Ectodermal cell (in vitro differentiated cells): ENCODE data around the gene RNF223.

Experiments
- H3K27ac ChIP-seq: 2 replicates; pipeline ENCODE4 v1.7.0; 2013; ENCODE audit warnings: mild to moderate bottlenecking, low read depth, low read length; ENCODE audit not compliant: insufficient read depth, poor library complexity, severe bottlenecking
- H3K27me3 ChIP-seq: 2 replicates; pipeline ENCODE4 v1.7.0; 2013; ENCODE audit warnings: mild to moderate bottlenecking, low read length; ENCODE audit not compliant: insufficient read depth, control insufficient read depth, poor library complexity, severe bottlenecking
- H3K36me3 ChIP-seq: one replicate; pipeline ENCODE4 v1.7.0; 2013; ENCODE audit warnings: low read length; ENCODE audit not compliant: control insufficient read depth, insufficient read depth
- H3K4me1 ChIP-seq: one replicate; pipeline ENCODE4 v1.7.0; 2013; ENCODE audit warnings: low read length; ENCODE audit not compliant: control insufficient read depth, insufficient read depth
- H3K4me3 ChIP-seq: 2 replicates; pipeline ENCODE4 v1.7.0; 2013; ENCODE audit warnings: low read depth, low read length, control low read depth; ENCODE audit not compliant: insufficient read depth
- H3K9me3 ChIP-seq: 2 replicates; pipeline ENCODE4 v1.7.0; 2013; ENCODE audit warnings: mild to moderate bottlenecking, low read length, moderate library complexity; ENCODE audit not compliant: control insufficient read depth
- WGBS, 2 experiments: methylation state at CpG; one replicate each; pipeline ENCODE4 v1.1.7; 2013; ENCODE audit warnings: missing lambda C conversion rate in 2 of 2; 5-methylcytosine and 5-hydroxymethylcytosine counted together

Gene RNF223

DNA sequence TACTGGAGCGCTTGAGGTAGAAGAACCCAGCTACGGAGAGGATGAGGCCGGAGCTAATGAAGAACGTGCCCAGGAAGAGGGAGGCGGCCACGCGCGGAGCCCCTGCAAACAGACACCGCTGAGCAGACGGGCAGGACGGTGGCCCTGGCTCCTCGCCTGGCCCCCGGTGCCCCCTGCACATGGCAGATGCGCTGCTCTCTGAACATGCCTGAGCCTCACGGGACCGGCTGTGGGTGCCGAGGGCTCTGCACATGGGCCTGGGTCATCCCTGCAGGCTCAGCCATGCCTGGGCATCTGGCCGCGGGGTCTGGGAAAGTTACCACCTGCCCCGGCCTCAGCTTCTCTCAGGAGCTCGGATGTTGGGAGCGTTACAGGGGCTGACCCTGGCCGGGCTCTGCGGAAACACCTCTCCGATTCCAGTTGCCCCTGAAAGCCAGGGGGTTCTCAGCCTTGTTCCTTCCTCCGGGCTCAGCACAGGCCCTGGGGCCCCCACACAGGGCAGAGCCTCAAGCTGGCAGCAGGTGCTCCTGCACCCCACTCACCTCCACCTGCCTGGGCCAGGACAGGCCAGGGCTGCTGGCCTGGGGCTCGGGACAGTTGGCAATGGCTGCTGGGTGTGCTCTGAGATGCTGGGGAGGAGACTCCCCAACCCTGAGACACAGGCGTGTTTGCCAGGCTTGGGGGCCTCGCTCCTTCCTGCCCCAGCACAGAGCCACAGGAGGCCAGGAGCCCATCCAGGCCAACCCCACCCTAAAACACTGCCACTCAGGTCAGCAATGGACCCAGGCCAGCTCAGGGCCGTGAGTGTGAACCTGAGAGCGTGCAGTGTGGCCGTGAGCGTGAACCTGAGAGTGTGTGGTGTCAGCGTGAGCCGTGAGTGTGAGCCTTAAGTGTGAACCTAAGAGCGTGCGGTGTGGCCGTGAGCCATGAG, 12.1 kb upstream of the RNF223 start:
- Histone ChIP-seq H3K36me3 (no peaks in the 10 kb centered on the region), H3K4me3 (no peak overlapping the region), H3K27me3 (no peaks in the 10 kb centered on the region), H3K4me1 (no peaks in the 10 kb centered on the region), H3K9me3 (no peaks in the 10 kb centered on the region), H3K27ac (no peak overlapping the region)
- 95% methylated on average over 38 of the region's 38 CpGs for WGBS, 2 experiments

DNA sequence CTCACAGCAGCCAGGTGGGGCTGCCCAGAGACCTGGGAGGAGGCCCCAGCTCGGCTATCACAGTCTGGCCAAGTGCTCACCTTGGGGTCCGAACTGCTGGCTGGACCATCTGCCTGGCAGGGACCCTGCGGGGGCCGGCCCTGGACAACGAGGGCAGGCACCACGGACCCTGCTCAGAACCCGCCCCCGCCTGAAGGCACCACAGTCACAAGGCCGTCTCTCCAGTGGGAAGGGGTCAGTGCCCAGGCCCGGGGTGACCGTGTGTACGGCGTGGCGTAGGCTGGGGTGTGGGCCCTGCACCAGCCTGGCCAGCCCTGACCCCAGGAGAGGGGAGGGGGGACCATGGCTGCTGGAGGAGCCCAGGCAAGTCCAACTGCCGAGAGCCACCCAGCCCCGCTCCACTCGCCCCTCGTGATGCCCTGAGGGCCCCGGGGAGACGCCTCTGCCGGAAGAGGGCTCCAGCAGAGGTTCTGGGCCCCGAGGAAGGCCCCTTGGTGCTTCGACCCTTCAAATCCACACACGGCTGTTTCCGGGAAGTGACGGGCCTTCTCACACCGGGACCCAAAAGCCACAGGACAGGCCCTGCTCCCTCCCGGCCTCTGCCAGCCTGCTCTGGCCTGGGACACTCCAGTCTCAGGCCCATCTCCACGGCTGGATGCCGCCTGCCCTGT, 11.2 kb upstream of the RNF223 start:
- WGBS, 2 experiments, result 95 to 96% methylated on average over 30 of the region's 30 CpGs
- Histone ChIP-seq H3K27ac (no peak overlapping the region), H3K4me1 (no peaks in the 10 kb centered on the region), H3K9me3 (no peaks in the 10 kb centered on the region), H3K4me3 (no peak overlapping the region), H3K27me3 (no peaks in the 10 kb centered on the region), H3K36me3 (no peaks in the 10 kb centered on the region)

DNA sequence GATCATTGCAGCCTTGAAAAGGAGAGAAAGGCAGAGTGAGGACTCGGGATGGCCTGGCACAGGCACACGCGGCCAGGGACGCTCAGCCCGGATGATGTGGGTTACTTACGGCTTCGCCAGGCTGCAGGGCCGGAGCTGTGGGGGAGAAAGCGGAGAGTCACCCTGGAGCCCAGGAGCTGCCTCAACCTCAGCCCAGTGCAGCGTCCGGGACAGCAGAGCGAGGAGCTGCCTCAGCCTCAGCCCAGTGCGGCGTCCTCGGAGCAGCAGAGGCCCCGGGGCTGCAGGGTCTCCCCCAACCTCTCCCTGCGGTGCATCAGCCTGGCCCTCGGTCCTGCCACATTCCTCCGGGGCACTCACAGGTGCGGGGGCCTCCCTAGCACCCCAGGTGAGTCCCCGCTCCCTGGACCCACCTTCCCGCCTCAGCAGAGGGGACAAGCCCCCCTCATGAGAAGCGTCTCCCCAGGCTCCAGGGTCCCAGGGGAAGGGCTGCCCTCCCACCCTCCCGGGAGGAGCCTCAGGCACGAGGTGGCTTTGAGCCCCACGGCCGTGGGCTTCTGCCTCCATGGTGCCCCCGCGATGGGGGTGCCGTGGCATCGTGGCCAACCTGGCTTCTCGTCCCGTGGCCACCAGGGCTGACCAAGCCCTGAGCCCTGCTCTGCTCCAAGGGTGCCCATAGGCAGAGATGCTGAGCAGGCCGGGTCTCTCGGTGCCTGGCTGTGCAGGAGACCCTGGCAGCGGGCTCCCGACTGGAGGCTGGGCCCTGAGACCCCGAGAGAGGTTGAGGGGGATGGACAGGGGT, 10.5 kb upstream of the RNF223 start:
- WGBS, 2 experiments, result 94% methylated on average over 38 of the region's 38 CpGs
- H3K4me1 ChIP-seq, result no peaks in the 10 kb centered on the region
- no peak overlapping the region for H3K4me3 ChIP-seq
- H3K36me3 ChIP-seq, result no peaks in the 10 kb centered on the region
- peaks cover 5% of the 10 kb centered on the region for H3K27me3 ChIP-seq
- no peak overlapping the region for H3K27ac ChIP-seq
- no peaks in the 10 kb centered on the region for H3K9me3 ChIP-seq

DNA sequence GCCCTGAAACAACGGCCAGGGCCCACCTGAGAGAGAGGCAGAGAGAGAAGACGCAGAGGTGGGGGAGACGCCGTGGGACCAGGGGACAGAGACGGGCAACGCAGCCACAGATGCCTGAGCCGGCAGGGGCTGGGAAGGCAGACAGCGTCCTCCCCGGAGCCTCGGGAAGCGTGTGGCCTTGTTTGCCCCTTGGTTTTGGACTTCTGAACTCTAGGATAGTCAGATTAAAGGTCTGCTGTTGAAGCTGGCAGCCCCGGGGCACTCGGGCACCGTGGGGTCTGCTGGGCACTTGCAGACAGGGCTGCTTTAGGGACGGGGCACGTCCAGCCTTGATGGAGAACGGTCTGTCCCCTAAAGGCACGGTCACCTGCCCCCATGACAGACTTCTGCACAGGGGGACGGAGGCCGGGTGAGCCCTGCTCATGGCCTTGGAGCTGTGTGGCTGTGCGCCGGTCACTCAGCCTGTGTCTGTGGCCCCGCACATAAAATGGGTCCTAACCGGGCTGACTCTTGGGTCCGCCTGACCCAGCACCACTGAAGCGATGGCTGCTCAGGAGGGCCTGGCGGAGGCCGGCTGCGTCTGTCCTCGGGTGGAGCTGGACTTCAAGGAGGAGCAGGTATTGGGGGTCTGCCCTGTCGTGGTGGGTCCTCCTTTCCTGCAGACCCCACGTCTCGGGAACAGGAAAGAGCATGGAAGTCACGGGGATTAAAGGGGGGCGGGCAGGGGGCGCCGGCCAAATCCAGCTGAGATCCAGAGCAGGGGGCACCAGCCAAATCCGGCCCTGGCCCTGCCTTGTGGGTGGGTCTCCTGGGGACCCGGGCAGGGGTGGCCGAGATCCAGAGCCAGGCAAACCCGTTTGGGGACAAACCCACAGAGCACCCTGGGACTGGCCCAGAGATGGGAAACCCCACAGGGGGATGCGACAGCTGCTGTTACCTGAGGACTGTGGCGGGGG, 9.6 kb upstream of the RNF223 start:
- WGBS, 2 experiments, result 93 to 94% methylated on average over 43 of the region's 43 CpGs
- Histone ChIP-seq H3K4me3 (no peak overlapping the region), H3K27ac (no peak overlapping the region), H3K27me3 (peaks cover 12% of the 10 kb centered on the region), H3K9me3 (no peaks in the 10 kb centered on the region), H3K36me3 (no peaks in the 10 kb centered on the region), H3K4me1 (no peaks in the 10 kb centered on the region)

DNA sequence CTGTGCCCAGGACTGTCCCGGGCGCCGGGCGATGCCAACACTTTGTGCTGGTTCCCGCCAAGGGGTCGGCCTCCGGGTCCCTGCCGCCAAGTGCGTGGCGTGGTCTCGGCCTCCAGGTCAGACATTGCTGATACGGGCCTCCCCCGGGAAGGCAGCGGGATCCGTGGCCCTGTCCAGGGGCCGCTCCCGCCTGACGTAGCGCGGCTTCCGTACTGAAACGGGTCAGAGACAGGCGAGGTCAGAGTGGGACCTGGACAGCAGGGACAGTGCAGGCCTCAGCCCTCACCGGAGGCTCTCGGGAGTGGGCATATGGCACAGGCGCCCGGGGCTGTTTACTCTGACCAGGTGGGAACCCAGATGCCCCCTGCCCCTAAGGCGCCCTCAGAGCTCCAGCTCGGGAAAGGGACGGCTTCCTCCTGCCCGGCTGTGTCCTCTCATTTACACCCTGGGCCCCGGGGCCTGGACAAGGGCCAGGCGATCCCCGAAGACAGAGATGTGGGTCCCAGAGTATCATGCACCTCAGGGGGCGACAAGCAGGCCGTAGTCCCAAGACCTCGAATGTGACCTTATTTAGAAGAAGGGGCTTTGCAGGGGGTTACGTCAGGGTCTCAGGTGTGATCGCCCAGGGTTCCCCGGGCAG, 8.8 kb upstream of the RNF223 start:
- Histone ChIP-seq H3K9me3 (no peaks in the 10 kb centered on the region), H3K4me1 (no peaks in the 10 kb centered on the region), H3K4me3 (no peak overlapping the region), H3K36me3 (no peaks in the 10 kb centered on the region), H3K27me3 (peaks cover 19% of the 10 kb centered on the region), H3K27ac (no peak overlapping the region)
- 95 to 96% methylated on average over 40 of the region's 40 CpGs for WGBS, 2 experiments

DNA sequence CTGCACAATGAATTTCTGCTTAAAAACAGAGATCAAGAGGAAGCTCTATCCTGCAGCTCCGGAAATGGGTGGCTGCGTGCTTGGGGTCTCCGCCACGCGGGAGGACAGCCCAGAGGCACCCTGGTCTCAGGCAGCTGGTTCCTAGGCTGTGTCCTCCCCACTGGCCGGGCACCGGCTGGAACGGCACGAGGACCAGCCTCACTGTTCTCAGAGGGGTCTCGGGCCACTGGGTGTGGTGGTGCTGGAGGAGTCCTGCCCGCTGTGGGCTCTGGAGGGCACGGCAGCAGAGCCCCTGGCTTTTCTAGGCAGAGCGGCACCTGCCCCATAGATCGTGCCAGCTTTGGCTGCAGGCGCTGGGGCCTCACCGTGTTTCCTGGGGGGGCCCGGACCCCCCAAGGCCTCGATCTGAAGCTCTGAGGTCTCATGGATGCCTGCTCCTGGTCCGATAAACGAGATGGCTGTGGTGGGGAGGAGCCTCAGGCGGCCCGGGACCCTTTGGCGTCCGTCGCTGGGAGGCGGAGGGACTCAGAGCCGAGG, 8.2 kb upstream of the RNF223 start:
- WGBS, 2 experiments, result 95% methylated on average over 27 of the region's 27 CpGs
- no peak overlapping the region for H3K4me3 ChIP-seq
- H3K27me3 ChIP-seq, result peaks cover 21% of the 10 kb centered on the region

DNA sequence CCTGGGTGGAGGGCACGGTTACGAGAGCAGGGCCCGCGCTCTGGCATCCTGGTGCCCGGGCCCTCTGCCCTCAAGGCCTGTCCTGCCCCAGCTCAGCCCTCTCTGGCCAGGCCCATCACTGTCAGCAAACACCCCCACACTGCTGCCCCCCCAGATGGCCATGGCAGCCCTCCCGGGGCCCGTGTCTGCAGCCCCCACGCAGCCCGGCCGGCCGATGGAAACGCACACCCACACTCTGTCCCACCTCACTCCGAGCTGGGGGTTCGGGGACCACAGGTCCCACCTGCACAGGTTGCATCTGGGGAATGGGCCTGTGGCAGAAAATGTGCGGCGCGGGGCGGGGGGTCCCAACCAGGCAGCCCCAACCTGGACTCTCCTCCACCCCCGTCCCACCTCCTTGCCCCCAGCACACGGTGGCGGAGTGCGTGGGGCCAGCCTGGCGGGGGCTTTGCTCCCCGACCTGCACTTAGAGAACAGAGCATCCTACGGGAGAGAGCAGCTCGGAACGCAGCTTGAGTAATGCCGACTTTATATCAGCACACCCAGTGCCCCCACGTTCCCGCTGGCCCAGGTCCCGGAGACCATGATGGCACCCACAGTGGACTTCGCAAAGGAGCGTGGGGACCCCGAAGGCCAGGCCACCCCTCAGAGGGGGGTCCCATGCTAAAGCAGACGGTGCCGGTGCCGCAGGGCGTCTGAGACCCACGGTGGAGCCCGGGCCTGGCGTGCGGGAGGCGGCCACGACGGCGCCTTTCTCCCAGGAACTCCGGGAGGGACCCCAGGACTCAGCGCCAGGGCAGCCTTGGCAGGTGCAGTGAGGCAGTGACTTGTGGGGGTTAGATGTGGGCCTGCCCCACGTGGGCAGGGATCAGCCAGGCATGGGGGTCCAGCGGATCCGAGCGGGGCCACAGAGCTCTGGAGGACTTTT, 7.5 kb upstream of the RNF223 start:
- Histone ChIP-seq H3K36me3 (no peaks in the 10 kb centered on the region), H3K27me3 (peaks cover 24% of the 10 kb centered on the region), H3K4me1 (no peaks in the 10 kb centered on the region), H3K9me3 (no peaks in the 10 kb centered on the region), H3K27ac (no peak overlapping the region), H3K4me3 (no peak overlapping the region)
- WGBS, 2 experiments, result 92% methylated on average over 52 of the region's 52 CpGs

More for the DNA sequence above, 8.2 kb upstream of the RNF223 start:
- no peaks in the 10 kb centered on the region for H3K36me3 ChIP-seq
- H3K27ac ChIP-seq, result no peak overlapping the region
- no peaks in the 10 kb centered on the region for H3K4me1 ChIP-seq
- no peaks in the 10 kb centered on the region for H3K9me3 ChIP-seq

DNA sequence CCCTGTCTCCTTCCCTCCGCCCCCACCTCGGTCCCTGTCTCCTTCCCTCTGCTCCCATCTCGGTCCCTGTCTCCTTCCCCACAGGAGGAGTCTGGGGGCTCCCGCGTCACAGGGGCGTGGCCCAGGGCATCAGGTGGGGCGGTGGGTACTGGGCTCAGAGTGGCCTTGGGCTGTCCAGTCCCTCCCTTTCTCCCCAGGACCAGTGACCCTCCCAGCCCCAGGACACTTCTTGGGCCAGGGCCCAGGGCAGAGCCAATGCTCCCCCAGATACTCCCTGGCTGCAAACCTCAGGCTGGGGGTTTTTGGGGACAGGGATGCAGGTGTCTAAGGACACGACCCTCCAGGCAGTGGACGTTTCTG, 6.8 kb upstream of the RNF223 start:
- WGBS, 2 experiments, result 49% methylated on average over 9 of the region's 9 CpGs
- H3K4me3 ChIP-seq, result no peak overlapping the region

More for the DNA sequence above, 6.8 kb upstream of the RNF223 start:
- no peaks in the 10 kb centered on the region for H3K9me3 ChIP-seq
- H3K36me3 ChIP-seq, result no peaks in the 10 kb centered on the region
- peaks cover 26% of the 10 kb centered on the region for H3K27me3 ChIP-seq
- H3K4me1 ChIP-seq, result no peaks in the 10 kb centered on the region
- H3K27ac ChIP-seq, result no peak overlapping the region
